WTC11 (cell line): ENCODE results near the gene CAMK1. TPM values are rescaled to one million over a fixed set of nuclear protein-coding genes. Genes with fewer than 3 reads are reported as not detected.

ENCODE experiments used
- ATAC-seq: fragments of 200-7000 bp; cut with Tn5 transposase; 2 replicates; pipeline ENCODE4 v1.10.0; 2021; ENCODE audit warnings: mild to moderate bottlenecking, moderate library complexity
- CTCF ChIA-PET: fragments of 300-600 bp; sonication (Branson Sonifier 250); formaldehyde crosslinking; loops from one replicate; lab custom pipeline; 2021; ENCODE audit warnings: antibody characterized with exemption; lab: Charles Lee
- POLR2A ChIA-PET: fragments of 350-600 bp; sonication (Branson Sonifier 250); formaldehyde crosslinking; loops from one replicate; lab custom pipeline; 2021; ENCODE audit warnings: antibody characterized with exemption; lab: Charles Lee
- DNase-seq: peaks from one replicate; pipeline ENCODE4 v3.0.0; 2021; ENCODE audit warnings: low spot score
- H3K27ac Mint-ChIP-seq: 2 replicates; pipeline ENCODE4 v1.8.0; 2021; ENCODE audit warnings: mixed read lengths
- H3K27me3 Mint-ChIP-seq: 2 replicates; pipeline ENCODE4 v1.8.0; 2021; ENCODE audit warnings: low read depth, mild to moderate bottlenecking, moderate library complexity, mixed read lengths
- H3K36me3 Mint-ChIP-seq: 2 replicates; pipeline ENCODE4 v1.8.0; 2021; ENCODE audit warnings: mixed read lengths
- H3K4me1 Mint-ChIP-seq: 2 replicates; pipeline ENCODE4 v1.8.0; 2022; ENCODE audit warnings: mixed read lengths
- H3K4me3 Mint-ChIP-seq: 2 replicates; pipeline ENCODE4 v1.8.0; 2021; ENCODE audit warnings: mild to moderate bottlenecking, moderate library complexity, mixed read lengths
- H3K9me3 Mint-ChIP-seq: 2 replicates; pipeline ENCODE4 v1.8.0; 2021; ENCODE audit warnings: mixed read lengths
- CBFB ChIP-seq: sonication (generic); formaldehyde crosslinking; IDR thresholded peaks from 2 replicates; pipeline ENCODE4 v1.8.1; 2022; ENCODE audit warnings: mild to moderate bottlenecking, low read depth, missing genetic modification reagents
- ELF4 ChIP-seq: sonication (generic); formaldehyde crosslinking; IDR thresholded peaks from 2 replicates; pipeline ENCODE4 v1.8.1; 2022; ENCODE audit warnings: low read depth, mild to moderate bottlenecking, moderate library complexity, missing genetic modification reagents
- GRHL2 ChIP-seq: fragments of 250-450 bp; sonication (Bioruptor Pico); IDR thresholded peaks from 2 replicates; pipeline ENCODE4 v1.8.0; 2022; ENCODE audit warnings: mild to moderate bottlenecking, moderate library complexity; ENCODE audit not compliant: insufficient replicate concordance, severe bottlenecking
- IRF2 ChIP-seq: sonication (generic); formaldehyde crosslinking; IDR thresholded peaks from 2 replicates; pipeline ENCODE4 v1.8.0; 2022; ENCODE audit warnings: low read depth, missing genetic modification reagents, borderline replicate concordance
- MXD4 ChIP-seq: fragments of 250-450 bp; sonication (Bioruptor Pico); IDR thresholded peaks from 2 replicates; pipeline ENCODE4 v1.8.0; 2021; ENCODE audit warnings: mild to moderate bottlenecking, moderate library complexity, borderline replicate concordance
- MYBL2 ChIP-seq: sonication (generic); formaldehyde crosslinking; IDR thresholded peaks from 2 replicates; pipeline ENCODE4 v1.8.1; 2023; ENCODE audit warnings: mild to moderate bottlenecking, moderate library complexity, missing genetic modification reagents
- NFATC4 ChIP-seq: fragments of 250-450 bp; sonication (Bioruptor Pico); IDR thresholded peaks from 2 replicates; pipeline ENCODE4 v1.9.0; 2021; ENCODE audit warnings: mild to moderate bottlenecking
- NFYB ChIP-seq: sonication (generic); formaldehyde crosslinking; conservative IDR thresholded peaks from 2 replicates; pipeline ENCODE4 v1.8.0; 2022; ENCODE audit warnings: low read depth, missing genetic modification reagents
- RORB ChIP-seq: fragments of 250-450 bp; sonication (Bioruptor Pico); IDR thresholded peaks from 2 replicates; pipeline ENCODE4 v1.9.0; 2021; ENCODE audit warnings: mild to moderate bottlenecking
- SOX15 ChIP-seq: fragments of 250-450 bp; sonication (Bioruptor Pico); IDR thresholded peaks from 2 replicates; pipeline ENCODE4 v1.9.0; 2021; ENCODE audit warnings: mild to moderate bottlenecking
- STAT6 ChIP-seq: sonication (generic); formaldehyde crosslinking; conservative IDR thresholded peaks from 2 replicates; pipeline ENCODE4 v1.8.1; 2023; ENCODE audit warnings: mild to moderate bottlenecking, low read depth, missing genetic modification reagents, moderate library complexity
- TCF7 ChIP-seq: sonication (generic); formaldehyde crosslinking; IDR thresholded peaks from 2 replicates; pipeline ENCODE4 v1.8.0; 2022; ENCODE audit warnings: mild to moderate bottlenecking, low read depth, missing genetic modification reagents, moderate library complexity
- TEAD4 ChIP-seq: sonication (generic); formaldehyde crosslinking; IDR thresholded peaks from 2 replicates; pipeline ENCODE4 v1.8.0; 2022; ENCODE audit warnings: mild to moderate bottlenecking, missing genetic modification reagents
- TP53 ChIP-seq: sonication (generic); formaldehyde crosslinking; IDR thresholded peaks from 2 replicates; pipeline ENCODE4 v1.8.1; 2023; ENCODE audit warnings: mild to moderate bottlenecking, missing genetic modification reagents
- USF2 ChIP-seq: sonication (generic); formaldehyde crosslinking; IDR thresholded peaks from 2 replicates; pipeline ENCODE4 v1.8.1; 2023; ENCODE audit warnings: mild to moderate bottlenecking, missing genetic modification reagents, moderate library complexity
- ZBTB43 ChIP-seq: sonication (generic); formaldehyde crosslinking; IDR thresholded peaks from 2 replicates; pipeline ENCODE4 v1.8.1; 2023; ENCODE audit warnings: mild to moderate bottlenecking, missing genetic modification reagents
- ZNF317 ChIP-seq: sonication (generic); formaldehyde crosslinking; IDR thresholded peaks from 2 replicates; pipeline ENCODE4 v1.8.1; 2023; ENCODE audit warnings: low read depth, mild to moderate bottlenecking, moderate library complexity, missing genetic modification reagents, borderline replicate concordance
- ZNF425 ChIP-seq: fragments of 250-450 bp; sonication (Bioruptor Pico); conservative IDR thresholded peaks from 2 replicates; pipeline ENCODE4 v1.9.0; 2021; ENCODE audit warnings: mild to moderate bottlenecking
- ZNF671 ChIP-seq: fragments of 250-450 bp; sonication (Bioruptor Pico); IDR thresholded peaks from 2 replicates; pipeline ENCODE4 v1.8.0; 2021; ENCODE audit warnings: mild to moderate bottlenecking
- total RNA-seq: library from RNA; stranded (reverse); gene quantifications from 3 replicates; pipeline ENCODE4 v1.2.3, GENCODE V29; 2021
- TF ChIP-seq, protein P1 (sequence below): sonication (generic); formaldehyde crosslinking; IDR thresholded peaks from 2 replicates; pipeline ENCODE4 v1.8.0; 2023; ENCODE audit warnings: missing genetic modification reagents
- TF ChIP-seq, protein P2 (sequence below): sonication (generic); formaldehyde crosslinking; IDR thresholded peaks from 2 replicates; pipeline ENCODE4 v1.8.0; 2022; ENCODE audit warnings: mild to moderate bottlenecking, missing genetic modification reagents

CAMK1 gene
- total RNA-seq, 1 experiment from 2014 or later: 3.1 TPM

GRCh38 chr3:9767418-9767817 is 2.3 kb downstream of the CAMK1 start (continued):
- no peak for TF ChIP-seq ELF4
- TF ChIP-seq, protein P1, sequence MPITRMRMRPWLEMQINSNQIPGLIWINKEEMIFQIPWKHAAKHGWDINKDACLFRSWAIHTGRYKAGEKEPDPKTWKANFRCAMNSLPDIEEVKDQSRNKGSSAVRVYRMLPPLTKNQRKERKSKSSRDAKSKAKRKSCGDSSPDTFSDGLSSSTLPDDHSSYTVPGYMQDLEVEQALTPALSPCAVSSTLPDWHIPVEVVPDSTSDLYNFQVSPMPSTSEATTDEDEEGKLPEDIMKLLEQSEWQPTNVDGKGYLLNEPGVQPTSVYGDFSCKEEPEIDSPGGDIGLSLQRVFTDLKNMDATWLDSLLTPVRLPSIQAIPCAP (CRISPR knock-in tag): no peak
- TF ChIP-seq MXD4 (CRISPR knock-in tag): no peak

DNA sequence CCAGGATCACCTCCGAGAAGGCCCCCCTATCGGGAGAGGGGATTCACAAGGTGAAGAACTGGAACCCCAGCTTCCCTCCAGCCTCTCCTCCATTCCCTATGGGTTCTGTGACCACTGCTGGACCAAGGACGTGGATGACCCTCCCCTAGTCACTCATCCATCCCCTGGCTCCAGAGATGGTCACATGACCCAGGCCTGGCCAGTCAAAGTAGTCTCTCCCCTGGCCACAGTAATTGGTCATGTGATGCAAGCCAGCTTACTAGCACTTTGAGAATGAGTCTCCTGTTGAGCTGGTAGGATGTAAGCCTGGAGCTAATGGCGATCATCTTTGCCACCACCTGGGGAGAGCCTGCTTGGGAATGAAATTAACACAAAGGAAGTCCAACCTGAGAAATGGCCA is 3.9 kb downstream of the CAMK1 start:
- CTCF ChIA-PET: interaction anchor here (1.4 kb wide), 1 partner anchor 39 kb away, joined by 3 read pairs; no protein-coding TSS in a partner anchor
- no peak for DNase-seq
- Mint-ChIP-seq H3K27me3 (peaks cover 59% of the 10 kb centered on the region), H3K4me1 (peaks cover 15% of the 10 kb centered on the region), H3K4me3 (no peak overlapping the region), H3K9me3 (no peaks in the 10 kb centered on the region), H3K27ac (no peak overlapping the region), H3K36me3 (no peaks in the 10 kb centered on the region)
- TF ChIP-seq USF2 (CRISPR knock-in tag): peak; percentile 94
- TF ChIP-seq, protein P2, sequence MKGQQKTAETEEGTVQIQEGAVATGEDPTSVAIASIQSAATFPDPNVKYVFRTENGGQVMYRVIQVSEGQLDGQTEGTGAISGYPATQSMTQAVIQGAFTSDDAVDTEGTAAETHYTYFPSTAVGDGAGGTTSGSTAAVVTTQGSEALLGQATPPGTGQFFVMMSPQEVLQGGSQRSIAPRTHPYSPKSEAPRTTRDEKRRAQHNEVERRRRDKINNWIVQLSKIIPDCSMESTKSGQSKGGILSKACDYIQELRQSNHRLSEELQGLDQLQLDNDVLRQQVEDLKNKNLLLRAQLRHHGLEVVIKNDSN (CRISPR knock-in tag): peak; percentile 92
- TF ChIP-seq SOX15 (CRISPR knock-in tag): no peak
- TF ChIP-seq STAT6 (CRISPR knock-in tag): no peak
- peak; percentile 20 for ATAC-seq
- POLR2A ChIA-PET: interaction anchor here (1.3 kb wide), 1 partner anchor 17 kb away, joined by 4 read pairs; the partner anchor contains the start of gene OGG1

DNA sequence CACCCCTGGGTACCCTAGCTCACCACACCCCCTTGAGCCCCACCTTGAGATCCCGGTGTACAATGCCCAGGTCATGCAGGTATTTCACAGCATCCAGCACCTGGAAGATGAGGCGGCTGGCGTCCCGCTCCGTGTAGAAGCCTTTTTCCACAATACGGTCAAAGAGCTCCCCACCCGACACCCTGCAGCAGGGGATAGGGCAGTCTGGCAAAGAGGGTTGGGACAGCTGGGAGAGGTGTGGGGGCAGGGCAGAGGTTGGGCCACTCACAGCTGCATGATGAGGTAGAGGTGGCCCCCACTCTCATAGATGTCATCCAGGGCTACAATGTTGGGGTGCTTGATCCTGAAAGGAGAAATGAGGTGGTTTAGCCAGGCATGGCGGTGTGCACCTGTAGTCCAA is 6.9 kb downstream of the CAMK1 start:
- CTCF ChIA-PET: interaction anchor here (0.7 to 1.4 kb wide), 3 partner anchors 13 to 259 kb away, joined by 3 to 5 read pairs (median 4); partner anchors contain the start of gene OGG1
- no peak for TF ChIP-seq ZNF317 (CRISPR knock-in tag)
- no peak for TF ChIP-seq MYBL2 (CRISPR knock-in tag)
- TF ChIP-seq TCF7 (CRISPR knock-in tag): no peak
- no peak for TF ChIP-seq ZNF671 (CRISPR knock-in tag)
- no peak for TF ChIP-seq RORB
- no peak for TF ChIP-seq TP53 (CRISPR knock-in tag)
- no peak for TF ChIP-seq IRF2 (CRISPR knock-in tag)
- POLR2A ChIA-PET: interaction anchor here (0.6 kb wide), 2 partner anchors 114 to 1472 kb away, joined by 5 to 6 read pairs; no protein-coding TSS in a partner anchor

GRCh38 chr3:9761919-9762318 is 7.8 kb downstream of the CAMK1 start:
- no peaks in the 10 kb centered on the region for H3K9me3 Mint-ChIP-seq
- ChIA-PET POLR2A (interaction anchor here (0.6 kb wide), 1 partner anchor 500 kb away, joined by 6 read pairs; no protein-coding TSS in a partner anchor), CTCF (no interaction called here)
- H3K36me3 Mint-ChIP-seq: peaks cover 8% of the 10 kb centered on the region; the same call in 1 of the 2 replicates
- peaks cover 32% of the 10 kb centered on the region for H3K27me3 Mint-ChIP-seq
- H3K4me3 Mint-ChIP-seq: no peak overlapping the region
- no peak overlapping the region for H3K27ac Mint-ChIP-seq
- ATAC-seq (no peak), DNase-seq (no peak)
- peaks cover 8% of the 10 kb centered on the region for H3K4me1 Mint-ChIP-seq
- no peak for TF ChIP-seq MXD4 (CRISPR knock-in tag)
- no peak for TF ChIP-seq NFYB (CRISPR knock-in tag)
- no peak for TF ChIP-seq ZBTB43 (CRISPR knock-in tag)
- no peak for TF ChIP-seq ZNF425 (CRISPR knock-in tag)
- no peak for TF ChIP-seq NFATC4 (CRISPR knock-in tag)
- TF ChIP-seq CBFB (CRISPR knock-in tag): no peak
- TF ChIP-seq USF2 (CRISPR knock-in tag): no peak
- no peak for TF ChIP-seq GRHL2 (CRISPR knock-in tag)
- TF ChIP-seq TEAD4 (CRISPR knock-in tag): no peak

More for the DNA sequence above, 6.9 kb downstream of the CAMK1 start:
- Mint-ChIP-seq H3K27me3 (peaks cover 42% of the 10 kb centered on the region), H3K9me3 (no peaks in the 10 kb centered on the region), H3K36me3 (peaks cover 8% of the 10 kb centered on the region; the same call in 1 of the 2 replicates), H3K4me1 (peaks cover 8% of the 10 kb centered on the region), H3K4me3 (no peak overlapping the region), H3K27ac (no peak overlapping the region)
- DNase-seq (no peak), ATAC-seq (peak; percentile 19; the same call in 1 of the 2 replicates)
